Measurements from ENCODE around the gene CHD1.

- TF ChIP-seq DDX20 (tag; IDR thresholded peaks at IDR 0.05; ENCODE audit: low read depth) (no peak), KLF16 (IDR thresholded peaks at IDR 0.05) (no peak), HNRNPL (IDR thresholded peaks at IDR 0.05; ENCODE audit: low read depth, low read length) (no peak), POLR2B (IDR thresholded peaks at IDR 0.05; ENCODE audit: low read depth, partially characterized antibody) (no peak), ZNF3 (CRISPR knock-in tag; IDR thresholded peaks at IDR 0.05) (no peak), ZKSCAN3 (CRISPR knock-in tag; IDR thresholded peaks at IDR 0.05) (no peak), ELF1 (tag; IDR thresholded peaks at IDR 0.05) (no peak)
- TF ChIP-seq, protein P1, sequence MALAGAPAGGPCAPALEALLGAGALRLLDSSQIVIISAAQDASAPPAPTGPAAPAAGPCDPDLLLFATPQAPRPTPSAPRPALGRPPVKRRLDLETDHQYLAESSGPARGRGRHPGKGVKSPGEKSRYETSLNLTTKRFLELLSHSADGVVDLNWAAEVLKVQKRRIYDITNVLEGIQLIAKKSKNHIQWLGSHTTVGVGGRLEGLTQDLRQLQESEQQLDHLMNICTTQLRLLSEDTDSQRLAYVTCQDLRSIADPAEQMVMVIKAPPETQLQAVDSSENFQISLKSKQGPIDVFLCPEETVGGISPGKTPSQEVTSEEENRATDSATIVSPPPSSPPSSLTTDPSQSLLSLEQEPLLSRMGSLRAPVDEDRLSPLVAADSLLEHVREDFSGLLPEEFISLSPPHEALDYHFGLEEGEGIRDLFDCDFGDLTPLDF (CRISPR knock-in tag; IDR thresholded peaks at IDR 0.05): no peak
These were observed 82.9 kb downstream of the CHD1 start for GRCh38 chr5:98845878-98846277.
